DOHH2 (cell line): ENCODE results near the gene GUCD1.

Experiments
- EZH2phosphoT487 ChIP-seq: fragments of 200-600 bp; sonication (generic); IDR thresholded peaks from 2 replicates; pipeline ENCODE4 v1.6.1; 2017; ENCODE audit warnings: borderline replicate concordance, mild to moderate bottlenecking, antibody characterized with exemption, low read length, moderate library complexity, mixed read lengths
- TF ChIP-seq, protein P1 (sequence below): fragments of 200-600 bp; sonication (generic); IDR thresholded peaks from one replicate; pipeline ENCODE4 v1.5.1; 2014; ENCODE audit warnings: antibody characterized with exemption, mild to moderate bottlenecking, low read depth, low read length; ENCODE audit not compliant: poor library complexity, severe bottlenecking

DNA sequence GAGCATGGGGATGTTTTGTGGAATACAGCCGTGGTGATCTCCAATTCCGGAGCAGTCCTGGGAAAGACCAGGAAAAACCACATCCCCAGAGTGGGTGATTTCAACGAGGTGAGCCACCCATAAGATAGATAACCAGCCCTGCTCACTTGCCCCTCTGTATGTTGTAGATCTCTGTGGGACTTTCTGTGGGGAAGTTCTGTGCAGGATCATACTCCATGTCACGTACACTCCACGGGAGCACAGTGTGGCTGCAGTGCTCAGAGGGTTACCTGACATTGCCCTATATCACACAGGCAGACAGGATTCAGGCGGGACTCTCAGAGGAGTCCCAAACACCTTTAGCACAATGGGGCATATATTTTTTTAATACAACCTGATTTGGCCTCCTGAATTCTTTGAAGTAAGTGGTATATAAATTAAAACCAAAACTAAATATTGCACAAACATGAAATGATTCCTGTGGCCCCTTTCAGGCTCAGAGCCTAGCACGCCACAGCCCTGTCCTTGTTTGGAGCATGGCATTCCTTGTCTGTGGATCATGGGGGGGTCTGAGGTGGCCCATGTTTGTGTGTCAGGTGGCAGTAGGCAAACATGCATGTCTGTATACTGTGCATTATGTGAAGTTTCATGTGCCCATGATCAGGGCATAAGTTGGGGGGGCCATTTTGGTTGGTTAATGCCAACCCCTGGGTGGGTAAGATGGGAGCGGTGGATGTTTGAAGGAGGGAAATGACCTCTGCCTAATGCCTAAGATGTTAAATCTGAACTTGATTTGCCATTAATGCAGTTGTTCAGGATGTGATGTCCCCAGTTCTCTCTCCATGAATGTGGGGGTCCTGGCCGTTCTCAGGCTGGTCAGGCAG lies 41.3 kb downstream of the GUCD1 start:
- no peak for TF ChIP-seq EZH2phosphoT487
- TF ChIP-seq, protein P1, sequence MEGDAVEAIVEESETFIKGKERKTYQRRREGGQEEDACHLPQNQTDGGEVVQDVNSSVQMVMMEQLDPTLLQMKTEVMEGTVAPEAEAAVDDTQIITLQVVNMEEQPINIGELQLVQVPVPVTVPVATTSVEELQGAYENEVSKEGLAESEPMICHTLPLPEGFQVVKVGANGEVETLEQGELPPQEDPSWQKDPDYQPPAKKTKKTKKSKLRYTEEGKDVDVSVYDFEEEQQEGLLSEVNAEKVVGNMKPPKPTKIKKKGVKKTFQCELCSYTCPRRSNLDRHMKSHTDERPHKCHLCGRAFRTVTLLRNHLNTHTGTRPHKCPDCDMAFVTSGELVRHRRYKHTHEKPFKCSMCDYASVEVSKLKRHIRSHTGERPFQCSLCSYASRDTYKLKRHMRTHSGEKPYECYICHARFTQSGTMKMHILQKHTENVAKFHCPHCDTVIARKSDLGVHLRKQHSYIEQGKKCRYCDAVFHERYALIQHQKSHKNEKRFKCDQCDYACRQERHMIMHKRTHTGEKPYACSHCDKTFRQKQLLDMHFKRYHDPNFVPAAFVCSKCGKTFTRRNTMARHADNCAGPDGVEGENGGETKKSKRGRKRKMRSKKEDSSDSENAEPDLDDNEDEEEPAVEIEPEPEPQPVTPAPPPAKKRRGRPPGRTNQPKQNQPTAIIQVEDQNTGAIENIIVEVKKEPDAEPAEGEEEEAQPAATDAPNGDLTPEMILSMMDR: no peak
